Measurements from ENCODE around the gene LSM4. TPM values are rescaled to one million over a fixed set of nuclear protein-coding genes. Genes with fewer than 3 reads are reported as not detected.
"Not testable (repeated sequence)": the region's sequence is repeated elsewhere in the genome, so short reads cannot be mapped to it uniquely, and the experiment has no call there.

Gene LSM4
- total RNA-seq, 1 donor from 2014 or later, result 103 TPM

- no peak for ATAC-seq (ENCODE audit: poor library complexity)
- intact Hi-C loops (cut with DNase I), result loop anchor here (5.0 kb wide), 2 partner anchors 47 to 67 kb away; no protein-coding TSS in a partner anchor
- no peak for DNase-seq
These were observed 22.4 kb upstream of the LSM4 start for GRCh38 chr19:18345296-18345695.

GRCh38 chr19:18344582-18344950 lies 21.7 kb upstream of the LSM4 start:
- ATAC-seq (ENCODE audit: poor library complexity), result no peak
- no peak for DNase-seq
- intact Hi-C loops (cut with DNase I), result no loop called here

GRCh38 chr19:18342090-18342632 lies 19.3 kb upstream of the LSM4 start:
- intact Hi-C loops (cut with DNase I), result no loop called here
- ATAC-seq (ENCODE audit: poor library complexity), result no peak
- DNase-seq, result no peak

- peak; percentile 51 for ATAC-seq (ENCODE audit: poor library complexity)
- intact Hi-C loops (cut with DNase I), result no loop called here
- peak; percentile 75 for DNase-seq
These were observed 18.4 kb upstream of the LSM4 start for GRCh38 chr19:18340990-18341868.

- ATAC-seq (ENCODE audit: poor library complexity) (peak; percentile 91), DNase-seq (peak; percentile 90)
- intact Hi-C loops (cut with DNase I), result no loop called here
These were observed 17.5 kb upstream of the LSM4 start, which contains the start of gene PGPEP1 for GRCh38 chr19:18340190-18340989. PGPEP1 (plus strand) TSS chr19:18340598; CDS start chr19:18340682, 84 bp downstream.

GRCh38 chr19:18339723-18340122 lies 16.8 kb upstream of the LSM4 start:
- intact Hi-C loops (cut with DNase I), result no loop called here
- no peak for DNase-seq
- ATAC-seq (ENCODE audit: poor library complexity), result no peak

GRCh38 chr19:18338541-18338940 lies 15.7 kb upstream of the LSM4 start:
- DNase-seq (no peak), ATAC-seq (ENCODE audit: poor library complexity) (no peak)
- intact Hi-C loops (cut with DNase I), result no loop called here

- no peak for DNase-seq
- ATAC-seq (ENCODE audit: poor library complexity), result no peak
- intact Hi-C loops (cut with DNase I), result no loop called here
These were observed 13.2 kb upstream of the LSM4 start for GRCh38 chr19:18336121-18336520.

GRCh38 chr19:18333680-18334079 lies 10.8 kb upstream of the LSM4 start:
- ATAC-seq (ENCODE audit: poor library complexity), result no peak
- intact Hi-C loops (cut with DNase I), result no loop called here
- no peak for DNase-seq

GRCh38 chr19:18332917-18333530 lies 10.1 kb upstream of the LSM4 start:
- ATAC-seq (ENCODE audit: poor library complexity) (no peak), DNase-seq (no peak)
- intact Hi-C loops (cut with DNase I), result no loop called here

GRCh38 chr19:18330868-18331267 lies 8.0 kb upstream of the LSM4 start:
- intact Hi-C loops (cut with DNase I), result no loop called here
- ATAC-seq (ENCODE audit: poor library complexity), result no peak

GRCh38 chr19:18329035-18329376 lies 6.1 kb upstream of the LSM4 start:
- DNase-seq, result no peak
- ATAC-seq (ENCODE audit: poor library complexity), result peak; percentile 9
- intact Hi-C loops (cut with DNase I), result loop anchor here (10.0 kb wide), 1 partner anchor 124 kb away; the partner anchor contains the start of gene RAB3A

More at GRCh38 chr19:18330868-18331267, 8.0 kb upstream of the LSM4 start:
- no peak for DNase-seq

GRCh38 chr19:18328340-18329034 lies 5.6 kb upstream of the LSM4 start:
- DNase-seq, result peak; percentile 89
- peak; percentile 98 for ATAC-seq (ENCODE audit: poor library complexity)
- intact Hi-C loops (cut with DNase I), result loop anchor here (10.0 kb wide), 1 partner anchor 124 kb away; the partner anchor contains the start of gene RAB3A

GRCh38 chr19:18326772-18327171 lies 3.9 kb upstream of the LSM4 start:
- ATAC-seq (ENCODE audit: poor library complexity), result no peak
- DNase-seq, result no peak
- intact Hi-C loops (cut with DNase I), result loop anchor here (10.0 kb wide), 1 partner anchor 122 kb away; the partner anchor contains the start of gene RAB3A

GRCh38 chr19:18324373-18324731 lies 1.5 kb upstream of the LSM4 start:
- intact Hi-C loops (cut with DNase I), result loop anchor here (10.0 kb wide), 1 partner anchor 120 kb away; the partner anchor contains the start of gene RAB3A
- not testable (repeated sequence) for ATAC-seq (ENCODE audit: poor library complexity); DNase-seq

- intact Hi-C loops (cut with DNase I), result loop anchor here (10.0 kb wide), 1 partner anchor 118 kb away; the partner anchor contains the start of gene RAB3A
- peak; percentile 30 for ATAC-seq (ENCODE audit: poor library complexity)
- no peak for DNase-seq
These were observed 538 bp downstream of the LSM4 start for GRCh38 chr19:18322318-18322758.

GRCh38 chr19:18321734-18322102 lies 1.2 kb downstream of the LSM4 start:
- intact Hi-C loops (cut with DNase I), result loop anchor here (10.0 kb wide), 1 partner anchor 117 kb away; the partner anchor contains the start of gene RAB3A
- ATAC-seq (ENCODE audit: poor library complexity), result no peak
- DNase-seq, result no peak

Data from Right ventricle myocardium superior (tissue), 1 donor.